PC-3 (cell line): ENCODE results near the gene UGT1A3. TPM values are rescaled to one million over a fixed set of nuclear protein-coding genes. Genes with fewer than 3 reads are reported as not detected.

Experiments used
- ATAC-seq: fragments of 200-7000 bp; cut with Tn5 transposase; 2 replicates; pipeline ENCODE4 v1.9.1; 2020; ENCODE audit warnings: mild to moderate bottlenecking, moderate library complexity
- BruUV-seq: library from RNA; stranded (reverse); fragments of 400-500 nt; replicated peaks from 2 replicates; lab custom pipeline; 2021; lab: Mats Ljungman, UMichigan
- CTCF ChIA-PET: fragments of 300-600 bp; sonication (Branson Sonifier 250); formaldehyde crosslinking; loops from one replicate; lab custom pipeline; 2022; ENCODE audit warnings: antibody characterized with exemption; lab: Charles Lee
- POLR2A ChIA-PET: fragments of 300-600 bp; sonication (Branson Sonifier 250); formaldehyde crosslinking; loops from one replicate; lab custom pipeline; 2022; ENCODE audit warnings: antibody characterized with exemption; ENCODE audit not compliant: unreplicated experiment; lab: Charles Lee
- DNase-seq: peaks from one replicate; pipeline ENCODE4 v3.0.0-alpha.2; 2015
- H2AFZ ChIP-seq: fragments of 300-600 bp; sonication (generic); 2 replicates; pipeline ENCODE4 v1.6.0; 2016; ENCODE audit warnings: antibody characterized with exemption, low read length
- H3F3A ChIP-seq: fragments of 300-600 bp; sonication (generic); one replicate; pipeline ENCODE4 v1.6.0; 2017; ENCODE audit warnings: antibody characterized with exemption, low read length, control low read depth, mild to moderate bottlenecking; ENCODE audit not compliant: unreplicated experiment
- H3K27ac ChIP-seq: fragments of 300-600 bp; sonication (generic); 2 replicates; pipeline ENCODE4 v1.5.1; 2016; ENCODE audit warnings: mild to moderate bottlenecking, low read length
- H3K27me3 ChIP-seq: fragments of 300-600 bp; sonication (generic); 2 replicates; pipeline ENCODE4 v1.6.1; 2016; ENCODE audit warnings: low read length, mixed read lengths
- H3K36me3 ChIP-seq: fragments of 300-600 bp; sonication (generic); 2 replicates; pipeline ENCODE4 v1.6.1; 2016; ENCODE audit warnings: low read depth, mixed run types, low read length, mixed read lengths
- H3K4me1 ChIP-seq: fragments of 300-600 bp; sonication (generic); 2 replicates; pipeline ENCODE4 v1.5.1; 2016; ENCODE audit warnings: low read length; ENCODE audit not compliant: insufficient read depth
- H3K4me2 ChIP-seq: fragments of 300-600 bp; sonication (generic); 2 replicates; pipeline ENCODE4 v1.6.0; 2016; ENCODE audit warnings: low read length
- H3K4me3 ChIP-seq: fragments of 300-600 bp; sonication (generic); 2 replicates; pipeline ENCODE4 v1.5.1; 2016; ENCODE audit warnings: mild to moderate bottlenecking, low read length, mixed read lengths
- H3K79me2 ChIP-seq: fragments of 300-600 bp; sonication (generic); 2 replicates; pipeline ENCODE4 v1.6.1; 2017; ENCODE audit warnings: low read length, mixed read lengths
- H3K9ac ChIP-seq: fragments of 300-600 bp; sonication (generic); 2 replicates; pipeline ENCODE4 v1.6.0; 2016; ENCODE audit warnings: mild to moderate bottlenecking, low read length
- H3K9me2 ChIP-seq: fragments of 300-600 bp; sonication (generic); replicated peaks from 2 replicates; pipeline ENCODE4 v1.6.1; 2016; ENCODE audit warnings: mixed run types, low read length, mixed read lengths
- H3K9me3 ChIP-seq: fragments of 300-600 bp; sonication (generic); 2 replicates; pipeline ENCODE4 v1.6.1; 2016; ENCODE audit warnings: low read length, mixed read lengths
- H4K20me1 ChIP-seq: fragments of 300-600 bp; sonication (generic); 2 replicates; pipeline ENCODE4 v1.6.1; 2016; ENCODE audit warnings: low read length, mixed read lengths
- CTCF ChIP-seq: fragments of 300-600 bp; sonication (generic); conservative IDR thresholded peaks from 2 replicates; pipeline ENCODE4 v1.5.1; 2017; ENCODE audit warnings: antibody characterized with exemption, low read depth, mild to moderate bottlenecking, low read length
- EZH2 ChIP-seq: fragments of 300-600 bp; sonication (generic); IDR thresholded peaks from one replicate; pipeline ENCODE4 v1.6.1; 2017; ENCODE audit warnings: antibody characterized with exemption, mild to moderate bottlenecking, low read length; ENCODE audit not compliant: unreplicated experiment
- EZH2phosphoT487 ChIP-seq: fragments of 300-600 bp; sonication (generic); IDR thresholded peaks from 2 replicates; pipeline ENCODE4 v1.6.1; 2018; ENCODE audit warnings: mild to moderate bottlenecking, antibody characterized with exemption, low read length, borderline replicate concordance
- intact Hi-C: fragments of 100-400 bp; cut with micrococcal nuclease; formaldehyde crosslinking; loops from 2 replicates; pipeline ENCODE4 v1.9.0; 2023
- total RNA-seq: library from RNA; depleted of rRNA; stranded (reverse); fragments of >200 nt; gene quantifications from 2 replicates; pipeline ENCODE4 v1.2.3, GENCODE V29; 2014

UGT1A3 gene
- total RNA-seq, 1 experiment from 2014 or later, result not detected

- no TSS peak for BruUV-seq
Observed at GRCh38 chr2:233816771-233817170, 87.9 kb downstream of the UGT1A3 start.

GRCh38 chr2:233817361-233817911 is 88.6 kb downstream of the UGT1A3 start:
- ChIA-PET CTCF (no interaction called here), POLR2A (no interaction called here)
- Histone ChIP-seq H3K27me3 (no peaks in the 10 kb centered on the region), H3K4me1 (no peaks in the 10 kb centered on the region), H3K36me3 (no peaks in the 10 kb centered on the region), H3K9me2 (no peaks in the 10 kb centered on the region), H4K20me1 (no peaks in the 10 kb centered on the region), H3K4me3 (no peak overlapping the region), H3F3A (no peaks in the 10 kb centered on the region), H3K4me2 (no peak overlapping the region), H3K9ac (no peak overlapping the region), H3K79me2 (no peaks in the 10 kb centered on the region), H3K27ac (no peak overlapping the region), H2AFZ (no peak overlapping the region), H3K9me3 (no peaks in the 10 kb centered on the region)
- BruUV-seq, result no TSS peak
- DNase-seq, result no peak
- TF ChIP-seq EZH2, result no peak
- intact Hi-C loops, result no loop called here
- no peak; the same call in 1 of the 2 replicates for ATAC-seq

More at GRCh38 chr2:233816771-233817170, 87.9 kb downstream of the UGT1A3 start:
- no peaks in the 10 kb centered on the region for H3K36me3 ChIP-seq
- no peak overlapping the region for H3K27ac ChIP-seq
- ATAC-seq (no peak), DNase-seq (no peak)
- intact Hi-C loops, result no loop called here
- H3K9me3 ChIP-seq, result no peaks in the 10 kb centered on the region
- H3K9ac ChIP-seq, result no peak overlapping the region
- H4K20me1 ChIP-seq, result no peaks in the 10 kb centered on the region
- H3K4me1 ChIP-seq, result no peaks in the 10 kb centered on the region
- H3K9me2 ChIP-seq, result no peaks in the 10 kb centered on the region
- no peaks in the 10 kb centered on the region for H3K79me2 ChIP-seq
- no peak overlapping the region for H3K4me2 ChIP-seq
- H2AFZ ChIP-seq, result no peak overlapping the region
- no peak overlapping the region for H3K4me3 ChIP-seq
- no peaks in the 10 kb centered on the region for H3K27me3 ChIP-seq
- TF ChIP-seq CTCF (no peak), EZH2 (no peak), EZH2phosphoT487 (no peak)
- H3F3A ChIP-seq, result no peaks in the 10 kb centered on the region
- ChIA-PET CTCF (no interaction called here), POLR2A (no interaction called here)

GRCh38 chr2:233817995-233818638 is 89.3 kb downstream of the UGT1A3 start:
- TF ChIP-seq EZH2phosphoT487 (no peak), EZH2 (no peak), CTCF (no peak)
- H3K4me2 ChIP-seq, result no peak overlapping the region
- ATAC-seq (no peak), DNase-seq (no peak)
- H3K9me2 ChIP-seq, result no peaks in the 10 kb centered on the region
- H3K4me3 ChIP-seq, result no peak overlapping the region
- no TSS peak for BruUV-seq
- H3K36me3 ChIP-seq, result no peaks in the 10 kb centered on the region
- no peaks in the 10 kb centered on the region for H4K20me1 ChIP-seq
- no peak overlapping the region for H2AFZ ChIP-seq
- no peak overlapping the region for H3K27ac ChIP-seq
- no peaks in the 10 kb centered on the region for H3K27me3 ChIP-seq
- no peaks in the 10 kb centered on the region for H3F3A ChIP-seq
- no peaks in the 10 kb centered on the region for H3K4me1 ChIP-seq
- POLR2A ChIA-PET, result no interaction called here
- H3K9me3 ChIP-seq, result no peaks in the 10 kb centered on the region
- intact Hi-C loops, result no loop called here
- no peaks in the 10 kb centered on the region for H3K79me2 ChIP-seq
- CTCF ChIA-PET, result no interaction called here
- no peak overlapping the region for H3K9ac ChIP-seq
